Measurements from ENCODE around the gene ABCB11. TPM values are rescaled to one million over a fixed set of nuclear protein-coding genes. Genes with fewer than 3 reads are reported as not detected.
"Not testable (repeated sequence)": the region's sequence is repeated elsewhere in the genome, so short reads cannot be mapped to it uniquely, and the experiment has no call there.

Gene ABCB11
- total and polyA plus RNA-seq, 9 of the 15 experiments (the other 6 are each of a cell fraction or from before 2014, with no cell fraction given): 0.04 to 0.51 (median 0.10) TPM; not detected in 1

GRCh38 chr2:168874368-168875054 is 156.6 kb downstream of the ABCB11 start (continued):
- TF ChIP-seq MTF1 (CRISPR knock-in tag; IDR thresholded peaks at IDR 0.05; ENCODE audit: borderline replicate concordance): no peak
- TF ChIP-seq TSHZ1 (CRISPR knock-in tag; IDR thresholded peaks at IDR 0.05): no peak
- no peak for TF ChIP-seq JUND (IDR thresholded peaks at IDR 0.05; ENCODE audit: borderline replicate concordance, low read depth, low read length)
- TF ChIP-seq JUND (tag; IDR thresholded peaks at IDR 0.05; ENCODE audit: borderline replicate concordance, low read depth, low read length): no peak
- no peak for TF ChIP-seq NCOA2 (IDR thresholded peaks at IDR 0.05; ENCODE audit: partially characterized antibody in 2 of 2)
- TF ChIP-seq CHCHD3 (CRISPR knock-in tag; IDR thresholded peaks at IDR 0.05): no peak

- H3K27me3 ChIP-seq (ENCODE audit: control insufficient read depth in 2 of 2, insufficient read depth in 2 of 2, low read length in 2 of 2); H3K9me3 ChIP-seq (replicated peaks; ENCODE audit: control insufficient read depth, insufficient read depth, low read depth, low read length); H3K9me1 ChIP-seq (ENCODE audit: control insufficient read depth, insufficient read depth, low read length); H3K27ac ChIP-seq (ENCODE audit: extremely low read depth, low read depth, low read length); DNase-seq (ENCODE audit: extremely low read depth in 1 of 4, low spot score in 3 of 4); H3K4me2 ChIP-seq (ENCODE audit: insufficient read depth, low read length); H3K4me1 ChIP-seq (replicated peaks in 1 of 2; ENCODE audit: control insufficient read depth in 2 of 2, insufficient read depth in 2 of 2, low read length in 2 of 2); H3K79me2 ChIP-seq (ENCODE audit: control insufficient read depth, insufficient read depth, low read length); H3K9ac ChIP-seq (ENCODE audit: insufficient read depth in 1 of 2, low read depth in 2 of 2, low read length in 2 of 2); CTCF ChIA-PET (ENCODE audit: low intra/inter-chr PET ratio); H2AFZ ChIP-seq (ENCODE audit: low read depth, low read length); POLR2A ChIA-PET; intact Hi-C loops (cut with micrococcal nuclease); ATAC-seq; in situ Hi-C loops (cut with MboI); H4K20me1 ChIP-seq (replicated peaks; ENCODE audit: control insufficient read depth, insufficient read depth, low read length); H3K4me3 ChIP-seq; FAIRE-seq: not testable (repeated sequence)
- H3K36me3 ChIP-seq (ENCODE audit: control insufficient read depth, insufficient read depth, low read length): peaks cover 44% of the 10 kb centered on the region
- TSS peak; percentile 11 for BruUV-seq (replicated peaks)
- TF ChIP-seq RBM25 (IDR thresholded peaks at IDR 0.05; ENCODE audit: low read depth, low read length, severe bottlenecking): peak; percentile 22
- 0 out of 4 replicates have a peak, but pooled peaks of 1 of the 2 experiments have one; percentile 35 for TF ChIP-seq KDM1A (IDR thresholded peaks at IDR 0.05)
- peak; percentile 61 for TF ChIP-seq BCOR (IDR thresholded peaks at IDR 0.05)
- WGBS (ENCODE audit: insufficient coverage, low coverage, missing lambda C conversion rate): 88% methylated on average over 4 of the region's 4 CpGs
Observed at GRCh38 chr2:168870824-168871223, 160.3 kb downstream of the ABCB11 start.
